Measurements from ENCODE around the gene ADRA2C.

DNA sequence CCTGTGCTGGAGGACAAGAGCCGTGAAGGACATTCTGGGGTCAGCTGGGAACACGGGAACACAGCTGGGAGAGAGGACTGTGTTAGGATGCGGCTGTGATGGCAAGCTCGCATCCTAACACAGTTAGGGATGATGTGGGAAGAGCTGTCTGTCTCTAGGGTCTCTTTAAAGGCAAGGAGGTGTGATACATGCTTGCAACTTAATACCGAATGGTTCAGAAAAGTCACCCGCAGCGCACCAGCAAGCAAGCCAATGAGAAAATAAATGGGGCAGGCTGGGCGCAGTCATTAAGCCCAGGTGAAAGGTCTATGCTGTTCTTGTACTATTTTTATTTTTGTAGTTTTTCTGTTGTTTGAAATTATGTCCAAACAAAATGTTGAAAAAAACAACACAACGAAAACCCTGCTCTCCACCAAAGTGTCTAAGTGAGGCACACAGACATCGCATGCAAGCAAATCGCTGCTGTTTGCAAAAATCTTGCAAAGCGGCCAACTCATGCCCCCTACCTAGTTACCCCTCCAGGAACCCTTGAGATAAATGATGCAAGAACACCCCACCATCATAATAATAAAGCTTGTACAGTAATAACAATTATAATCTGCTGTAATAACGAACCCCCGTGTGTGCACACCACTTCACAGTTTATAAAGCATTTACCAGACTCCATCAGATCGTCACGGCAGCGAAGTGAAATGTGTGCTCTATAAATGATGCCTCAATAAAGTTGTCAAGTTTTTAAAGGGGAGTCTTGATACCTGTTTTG lies 17.9 kb upstream of the ADRA2C start:
- TF ChIP-seq NRF1 (IDR thresholded peaks at IDR 0.05; ENCODE audit: low read depth, low read length): no peak
- TF ChIP-seq, protein P1, sequence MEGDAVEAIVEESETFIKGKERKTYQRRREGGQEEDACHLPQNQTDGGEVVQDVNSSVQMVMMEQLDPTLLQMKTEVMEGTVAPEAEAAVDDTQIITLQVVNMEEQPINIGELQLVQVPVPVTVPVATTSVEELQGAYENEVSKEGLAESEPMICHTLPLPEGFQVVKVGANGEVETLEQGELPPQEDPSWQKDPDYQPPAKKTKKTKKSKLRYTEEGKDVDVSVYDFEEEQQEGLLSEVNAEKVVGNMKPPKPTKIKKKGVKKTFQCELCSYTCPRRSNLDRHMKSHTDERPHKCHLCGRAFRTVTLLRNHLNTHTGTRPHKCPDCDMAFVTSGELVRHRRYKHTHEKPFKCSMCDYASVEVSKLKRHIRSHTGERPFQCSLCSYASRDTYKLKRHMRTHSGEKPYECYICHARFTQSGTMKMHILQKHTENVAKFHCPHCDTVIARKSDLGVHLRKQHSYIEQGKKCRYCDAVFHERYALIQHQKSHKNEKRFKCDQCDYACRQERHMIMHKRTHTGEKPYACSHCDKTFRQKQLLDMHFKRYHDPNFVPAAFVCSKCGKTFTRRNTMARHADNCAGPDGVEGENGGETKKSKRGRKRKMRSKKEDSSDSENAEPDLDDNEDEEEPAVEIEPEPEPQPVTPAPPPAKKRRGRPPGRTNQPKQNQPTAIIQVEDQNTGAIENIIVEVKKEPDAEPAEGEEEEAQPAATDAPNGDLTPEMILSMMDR (IDR thresholded peaks at IDR 0.05): no peak
- no peak for TF ChIP-seq MXI1 (IDR thresholded peaks at IDR 0.05; ENCODE audit: low read depth, low read length)
